Choroid plexus epithelial cell (primary cell): ENCODE results near the gene CDH5.

ENCODE experiments used
- DNase-seq: peaks from one replicate; pipeline ENCODE4 v3.0.0-alpha.2; 2010; ENCODE audit warnings: low read depth
- H3K4me3 ChIP-seq: 2 replicates; pipeline ENCODE4 v1.5.1; 2011; ENCODE audit warnings: low read depth, mild to moderate bottlenecking, control low read depth, low read length, moderate library complexity
- CTCF ChIP-seq: conservative IDR thresholded peaks from 2 replicates; pipeline ENCODE4 v1.5.1; 2011; ENCODE audit warnings: low read depth, mild to moderate bottlenecking, control low read depth, inconsistent platforms, low read length, moderate library complexity

CDH5 gene

GRCh38 chr16:66386629-66387622, 20.4 kb downstream of the CDH5 start:
- DNase-seq: no peak
- TF ChIP-seq CTCF: no peak
- H3K4me3 ChIP-seq: no peak overlapping the region

- DNase-seq: no peak
- no peak overlapping the region for H3K4me3 ChIP-seq
- TF ChIP-seq CTCF: no peak
Measured at GRCh38 chr16:66387817-66388332, 21.4 kb downstream of the CDH5 start.

- no peak overlapping the region for H3K4me3 ChIP-seq
- no peak for DNase-seq
- no peak for TF ChIP-seq CTCF
Measured at GRCh38 chr16:66388350-66389139, 22.1 kb downstream of the CDH5 start.

GRCh38 chr16:66389256-66390176, 23.0 kb downstream of the CDH5 start:
- H3K4me3 ChIP-seq: no peak overlapping the region
- DNase-seq: no peak
- TF ChIP-seq CTCF: no peak

- no peak overlapping the region for H3K4me3 ChIP-seq
- no peak for DNase-seq
- no peak for TF ChIP-seq CTCF
Measured at GRCh38 chr16:66390346-66391108, 24.0 kb downstream of the CDH5 start.
